Endothelial cell of umbilical vein (primary cell): Measurements from ENCODE around the gene PTPRD.

Experiments used
- CTCF ChIP-seq, 2 donors: IDR thresholded peaks; 1 replicate in 1 of 2; 2 replicates in 1 of 2; pipeline ENCODE4 v1.5.1; 2011; ENCODE audit warnings: low read length in 2 of 2, mild to moderate bottlenecking in 2 of 2, moderate library complexity in 2 of 2, control low read depth in 1 of 2, inconsistent platforms in 1 of 2, low read depth in 1 of 2; ENCODE audit not compliant: insufficient read depth in 1 of 2; ENCODE audit errors: extremely low read depth in 1 of 2
- EZH2 ChIP-seq: IDR thresholded peaks from 2 replicates; pipeline ENCODE4 v1.6.1; 2012; ENCODE audit warnings: borderline replicate concordance, low read depth, mild to moderate bottlenecking, moderate library complexity, low read length, inconsistent platforms; ENCODE audit not compliant: severe bottlenecking
- POLR2AphosphoS5 ChIP-seq: IDR thresholded peaks from 2 replicates; pipeline ENCODE4 v1.6.1; 2012; ENCODE audit warnings: low read depth, mild to moderate bottlenecking, control low read depth, low read length, moderate library complexity; ENCODE audit not compliant: insufficient read depth

- TF ChIP-seq CTCF (IDR thresholded peaks at IDR 0.05; ENCODE audit: extremely low read depth in 1 of 2, insufficient read depth in 1 of 2, low read depth in 1 of 2, low read length in 2 of 2), result no peak
- TF ChIP-seq EZH2, result no peak
- TF ChIP-seq POLR2AphosphoS5, result no peak
These were observed 662.0 kb downstream of the PTPRD start for GRCh38 chr9:9950813-9951212.
